Uterus (tissue), 2 donors: Measurements from ENCODE around the gene IQGAP2.

ENCODE experiments used
- POLR2A ChIP-seq, 2 donors: fragments of 450-650 bp; IDR thresholded peaks; one replicate each; pipeline ENCODE4 v1.6.1; 2016; ENCODE audit warnings: antibody characterized with exemption in 2 of 2, mild to moderate bottlenecking in 1 of 2, moderate library complexity in 1 of 2
- TF ChIP-seq, protein P1 (sequence below), 4 experiments: fragments of 200-600 bp in 2 of 4; fragments of 450-650 bp in 2 of 4; sonication (generic) in 2 of 4; IDR thresholded peaks; one replicate each; pipeline ENCODE4 v1.5.1; 2016 to 2019; ENCODE audit warnings: antibody characterized with exemption in 4 of 4, mild to moderate bottlenecking in 2 of 4, moderate library complexity in 1 of 4

DNA sequence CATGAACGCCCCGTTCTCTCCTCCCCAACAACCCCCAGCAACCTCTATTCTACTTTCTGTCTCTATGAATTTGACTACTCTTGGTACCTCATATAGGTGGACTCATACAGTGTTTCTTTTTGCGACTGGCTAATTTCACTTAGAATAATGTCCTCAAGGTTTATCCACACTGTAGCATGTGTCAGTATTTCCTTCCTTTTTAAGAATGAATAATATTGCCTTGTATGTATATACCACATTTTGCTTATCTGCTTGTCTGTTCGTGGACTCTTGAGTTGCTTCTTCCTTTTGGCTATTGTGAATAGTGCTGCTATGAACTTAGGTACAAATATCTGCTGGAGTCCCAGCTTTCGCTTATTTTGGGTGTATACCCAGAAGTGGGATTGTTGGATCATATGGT lies 42.7 kb downstream of the IQGAP2 start:
- TF ChIP-seq, protein P1, sequence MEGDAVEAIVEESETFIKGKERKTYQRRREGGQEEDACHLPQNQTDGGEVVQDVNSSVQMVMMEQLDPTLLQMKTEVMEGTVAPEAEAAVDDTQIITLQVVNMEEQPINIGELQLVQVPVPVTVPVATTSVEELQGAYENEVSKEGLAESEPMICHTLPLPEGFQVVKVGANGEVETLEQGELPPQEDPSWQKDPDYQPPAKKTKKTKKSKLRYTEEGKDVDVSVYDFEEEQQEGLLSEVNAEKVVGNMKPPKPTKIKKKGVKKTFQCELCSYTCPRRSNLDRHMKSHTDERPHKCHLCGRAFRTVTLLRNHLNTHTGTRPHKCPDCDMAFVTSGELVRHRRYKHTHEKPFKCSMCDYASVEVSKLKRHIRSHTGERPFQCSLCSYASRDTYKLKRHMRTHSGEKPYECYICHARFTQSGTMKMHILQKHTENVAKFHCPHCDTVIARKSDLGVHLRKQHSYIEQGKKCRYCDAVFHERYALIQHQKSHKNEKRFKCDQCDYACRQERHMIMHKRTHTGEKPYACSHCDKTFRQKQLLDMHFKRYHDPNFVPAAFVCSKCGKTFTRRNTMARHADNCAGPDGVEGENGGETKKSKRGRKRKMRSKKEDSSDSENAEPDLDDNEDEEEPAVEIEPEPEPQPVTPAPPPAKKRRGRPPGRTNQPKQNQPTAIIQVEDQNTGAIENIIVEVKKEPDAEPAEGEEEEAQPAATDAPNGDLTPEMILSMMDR (IDR thresholded peaks at IDR 0.05), result no peak
- no peak for TF ChIP-seq POLR2A (IDR thresholded peaks at IDR 0.05)
